ENCODE results near the gene TENT4B. TPM values are rescaled to one million over a fixed set of nuclear protein-coding genes. Genes with fewer than 3 reads are reported as not detected.

Gene TENT4B
- total RNA-seq, 1 experiment from 2014 or later: 18.3 TPM

- TF ChIP-seq CTCF (conservative IDR thresholded peaks at IDR 0.05; ENCODE audit: low read depth, low read length): no peak
- no peak for TF ChIP-seq EZH2 (IDR thresholded peaks at IDR 0.05; ENCODE audit: borderline replicate concordance, low read depth, low read length, poor library complexity, severe bottlenecking)
These were observed 19.9 kb upstream of the TENT4B start for GRCh38 chr16:50133214-50133613.

GRCh38 chr16:50136399-50136798 lies 16.7 kb upstream of the TENT4B start:
- BruUV-seq (replicated peaks): no TSS peak
- no peak for DNase-seq (ENCODE audit: low spot score)
- TF ChIP-seq EZH2 (IDR thresholded peaks at IDR 0.05; ENCODE audit: borderline replicate concordance, low read depth, low read length, poor library complexity, severe bottlenecking): no peak
- CTCF ChIA-PET: interaction anchor here (1.1 kb wide), 1 partner anchor 74 kb away, joined by 4 read pairs; no protein-coding TSS in a partner anchor
- POLR2A ChIA-PET (ENCODE audit: low non-redundant PET): no interaction called here
- H3K9me3 ChIP-seq (ENCODE audit: low read depth, low read length, poor library complexity, severe bottlenecking): no peaks in the 10 kb centered on the region
- H3K27me3 ChIP-seq (replicated peaks; ENCODE audit: insufficient read depth, low read depth, low read length, poor library complexity): no peaks in the 10 kb centered on the region
- intact Hi-C loops (cut with micrococcal nuclease; ENCODE audit: unreplicated experiment): no loop called here
- no peak overlapping the region for H3K27ac ChIP-seq (ENCODE audit: low read depth, low read length, poor library complexity, severe bottlenecking)
- H3K4me1 ChIP-seq (ENCODE audit: insufficient read depth, low read length, poor library complexity, severe bottlenecking): no peaks in the 10 kb centered on the region
- H3K4me3 ChIP-seq (ENCODE audit: low read depth, low read length, poor library complexity, severe bottlenecking): no peak overlapping the region
- H3K36me3 ChIP-seq (ENCODE audit: insufficient read depth, low read length, poor library complexity, severe bottlenecking): no peaks in the 10 kb centered on the region

More at GRCh38 chr16:50133214-50133613, 19.9 kb upstream of the TENT4B start:
- intact Hi-C loops (cut with micrococcal nuclease; ENCODE audit: unreplicated experiment): no loop called here
- CTCF ChIA-PET: no interaction called here
- Histone ChIP-seq H3K27ac (ENCODE audit: low read depth, low read length, poor library complexity, severe bottlenecking) (no peak overlapping the region), H3K9me3 (ENCODE audit: low read depth, low read length, poor library complexity, severe bottlenecking) (no peaks in the 10 kb centered on the region), H3K4me1 (ENCODE audit: insufficient read depth, low read length, poor library complexity, severe bottlenecking) (no peaks in the 10 kb centered on the region), H3K27me3 (replicated peaks; ENCODE audit: insufficient read depth, low read depth, low read length, poor library complexity) (no peaks in the 10 kb centered on the region), H3K36me3 (ENCODE audit: insufficient read depth, low read length, poor library complexity, severe bottlenecking) (no peaks in the 10 kb centered on the region), H3K4me3 (ENCODE audit: low read depth, low read length, poor library complexity, severe bottlenecking) (no peak overlapping the region)
- no TSS peak for BruUV-seq (replicated peaks)
- DNase-seq (ENCODE audit: low spot score): no peak
- POLR2A ChIA-PET (ENCODE audit: low non-redundant PET): no interaction called here

GRCh38 chr16:50137268-50137667 lies 15.8 kb upstream of the TENT4B start:
- TF ChIP-seq EZH2 (IDR thresholded peaks at IDR 0.05; ENCODE audit: borderline replicate concordance, low read depth, low read length, poor library complexity, severe bottlenecking) (no peak), CTCF (conservative IDR thresholded peaks at IDR 0.05; ENCODE audit: low read depth, low read length) (no peak)
- no TSS peak for BruUV-seq (replicated peaks)
- no peaks in the 10 kb centered on the region for H3K27me3 ChIP-seq (replicated peaks; ENCODE audit: insufficient read depth, low read depth, low read length, poor library complexity)
- ChIA-PET CTCF (no interaction called here), POLR2A (ENCODE audit: low non-redundant PET) (no interaction called here)
- H3K4me1 ChIP-seq (ENCODE audit: insufficient read depth, low read length, poor library complexity, severe bottlenecking): no peaks in the 10 kb centered on the region
- H3K27ac ChIP-seq (ENCODE audit: low read depth, low read length, poor library complexity, severe bottlenecking): no peak overlapping the region
- no peaks in the 10 kb centered on the region for H3K36me3 ChIP-seq (ENCODE audit: insufficient read depth, low read length, poor library complexity, severe bottlenecking)
- intact Hi-C loops (cut with micrococcal nuclease; ENCODE audit: unreplicated experiment): no loop called here
- no peak overlapping the region for H3K4me3 ChIP-seq (ENCODE audit: low read depth, low read length, poor library complexity, severe bottlenecking)
- H3K9me3 ChIP-seq (ENCODE audit: low read depth, low read length, poor library complexity, severe bottlenecking): no peaks in the 10 kb centered on the region
- DNase-seq (ENCODE audit: low spot score): no peak

- DNase-seq (ENCODE audit: low spot score): no peak
- POLR2A ChIA-PET (ENCODE audit: low non-redundant PET): no interaction called here
These were observed 13.5 kb upstream of the TENT4B start for GRCh38 chr16:50139580-50139979.

More at GRCh38 chr16:50139580-50139979, 13.5 kb upstream of the TENT4B start:
- no peaks in the 10 kb centered on the region for H3K4me1 ChIP-seq (ENCODE audit: insufficient read depth, low read length, poor library complexity, severe bottlenecking)
- no peak overlapping the region for H3K27ac ChIP-seq (ENCODE audit: low read depth, low read length, poor library complexity, severe bottlenecking)
- TF ChIP-seq EZH2 (IDR thresholded peaks at IDR 0.05; ENCODE audit: borderline replicate concordance, low read depth, low read length, poor library complexity, severe bottlenecking) (no peak), CTCF (conservative IDR thresholded peaks at IDR 0.05; ENCODE audit: low read depth, low read length) (no peak)
- CTCF ChIA-PET: no interaction called here
- no peaks in the 10 kb centered on the region for H3K36me3 ChIP-seq (ENCODE audit: insufficient read depth, low read length, poor library complexity, severe bottlenecking)
- H3K9me3 ChIP-seq (ENCODE audit: low read depth, low read length, poor library complexity, severe bottlenecking): no peaks in the 10 kb centered on the region
- H3K27me3 ChIP-seq (replicated peaks; ENCODE audit: insufficient read depth, low read depth, low read length, poor library complexity): no peaks in the 10 kb centered on the region
- no peak overlapping the region for H3K4me3 ChIP-seq (ENCODE audit: low read depth, low read length, poor library complexity, severe bottlenecking)
- no TSS peak for BruUV-seq (replicated peaks)
- intact Hi-C loops (cut with micrococcal nuclease; ENCODE audit: unreplicated experiment): no loop called here
